ENCODE data around the gene VPS26C.

VPS26C gene

DNA sequence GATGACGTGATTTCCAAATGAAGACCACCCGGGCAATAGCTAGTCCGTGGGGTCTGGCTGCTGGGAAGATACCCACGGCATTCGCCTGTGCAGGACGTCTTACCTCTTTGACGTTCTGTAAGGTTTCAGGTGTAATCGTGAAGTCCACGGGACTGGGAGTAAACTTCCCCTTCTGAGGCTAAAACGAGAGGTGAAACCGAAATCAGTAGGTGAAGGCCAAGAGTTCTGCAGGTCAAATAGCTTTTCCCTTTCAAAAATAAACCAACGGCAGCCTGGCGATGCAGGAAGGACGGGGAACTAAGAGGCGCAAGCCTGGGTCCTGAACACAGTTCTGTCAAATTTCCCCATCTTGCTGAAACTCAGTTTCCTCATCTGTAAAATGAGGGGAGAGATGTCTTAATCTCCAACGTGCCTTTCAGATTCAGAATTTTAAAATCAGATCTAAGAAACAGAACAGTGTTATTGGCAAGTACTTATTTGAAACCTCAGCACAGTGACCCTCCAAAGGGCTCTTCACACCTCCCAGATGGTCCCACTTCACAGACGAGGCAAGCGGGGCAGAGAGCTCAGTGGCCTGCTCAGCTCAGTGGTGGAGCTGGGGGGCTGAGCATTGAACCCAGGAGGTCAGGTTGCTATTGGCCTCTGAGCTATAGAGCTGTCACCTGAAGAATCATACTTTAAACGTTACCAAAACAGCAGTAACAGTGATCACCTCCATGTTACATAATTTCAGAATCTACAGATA, 34.7 kb downstream of the VPS26C start:
- Histone ChIP-seq H3K4me3 (ENCODE audit: low read length) (peak overlapping the region; percentile 6; the same call in 1 of the 2 replicates), H4K20me1 (ENCODE audit: insufficient read depth, low read length) (peaks cover 38% of the 10 kb centered on the region), H3K4me2 (ENCODE audit: low read depth, low read length) (peak overlapping the region; percentile 61), H3K36me3 (replicated peaks; ENCODE audit: insufficient read depth, low read length) (peaks cover 7% of the 10 kb centered on the region), H3K9me2 (replicated peaks; ENCODE audit: insufficient read depth, low read length) (no peaks in the 10 kb centered on the region), H3K27ac (ENCODE audit: low read length) (peak overlapping the region; percentile 25; the same call in 1 of the 2 replicates), H2AFZ (ENCODE audit: low read length) (no peak overlapping the region), H3F3A (ENCODE audit: insufficient read depth, low read length) (peaks cover 16% of the 10 kb centered on the region), H3K27me3 (replicated peaks; ENCODE audit: insufficient read depth, low read length) (no peaks in the 10 kb centered on the region), H3K9me3 (replicated peaks; ENCODE audit: insufficient read depth, low read length) (no peaks in the 10 kb centered on the region), H3K9ac (ENCODE audit: low read length) (no peak overlapping the region), H3K79me2 (ENCODE audit: low read length) (peaks cover 27% of the 10 kb centered on the region), H3K4me1 (ENCODE audit: low read length) (peaks cover 19% of the 10 kb centered on the region)
- TF ChIP-seq EZH2phosphoT487 (IDR thresholded peaks at IDR 0.05; ENCODE audit: low read length) (no peak), EZH2 (optimal IDR thresholded peaks at IDR 0.05; ENCODE audit: low read depth, low read length) (no peak)
- TF ChIP-seq, protein P1, sequence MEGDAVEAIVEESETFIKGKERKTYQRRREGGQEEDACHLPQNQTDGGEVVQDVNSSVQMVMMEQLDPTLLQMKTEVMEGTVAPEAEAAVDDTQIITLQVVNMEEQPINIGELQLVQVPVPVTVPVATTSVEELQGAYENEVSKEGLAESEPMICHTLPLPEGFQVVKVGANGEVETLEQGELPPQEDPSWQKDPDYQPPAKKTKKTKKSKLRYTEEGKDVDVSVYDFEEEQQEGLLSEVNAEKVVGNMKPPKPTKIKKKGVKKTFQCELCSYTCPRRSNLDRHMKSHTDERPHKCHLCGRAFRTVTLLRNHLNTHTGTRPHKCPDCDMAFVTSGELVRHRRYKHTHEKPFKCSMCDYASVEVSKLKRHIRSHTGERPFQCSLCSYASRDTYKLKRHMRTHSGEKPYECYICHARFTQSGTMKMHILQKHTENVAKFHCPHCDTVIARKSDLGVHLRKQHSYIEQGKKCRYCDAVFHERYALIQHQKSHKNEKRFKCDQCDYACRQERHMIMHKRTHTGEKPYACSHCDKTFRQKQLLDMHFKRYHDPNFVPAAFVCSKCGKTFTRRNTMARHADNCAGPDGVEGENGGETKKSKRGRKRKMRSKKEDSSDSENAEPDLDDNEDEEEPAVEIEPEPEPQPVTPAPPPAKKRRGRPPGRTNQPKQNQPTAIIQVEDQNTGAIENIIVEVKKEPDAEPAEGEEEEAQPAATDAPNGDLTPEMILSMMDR (IDR thresholded peaks at IDR 0.05; ENCODE audit: low read length) = no peak
- DNase-seq = peak; percentile 89

DNA sequence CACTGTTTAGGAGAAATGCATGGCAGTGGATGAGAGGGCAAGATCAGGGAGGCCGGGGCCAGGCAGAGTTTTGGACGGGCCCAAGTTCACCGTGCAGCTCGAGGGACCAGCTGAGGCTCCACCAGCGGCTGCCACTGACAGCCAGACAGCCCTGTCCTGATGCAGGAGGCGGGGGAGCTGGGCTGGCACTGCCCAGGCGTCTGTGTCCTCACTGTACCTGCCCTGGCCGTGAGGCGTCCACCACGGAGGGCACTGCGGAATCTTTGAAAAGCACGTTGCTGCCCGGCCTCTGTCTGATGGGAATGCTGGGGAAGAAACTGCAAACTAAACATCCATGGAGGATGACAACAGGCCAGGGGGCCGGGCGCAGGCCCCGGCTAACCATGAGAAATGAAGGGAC, 35.5 kb downstream of the VPS26C start:
- no peak for DNase-seq
- Histone ChIP-seq H3K9me3 (replicated peaks; ENCODE audit: insufficient read depth, low read length) (no peaks in the 10 kb centered on the region), H4K20me1 (ENCODE audit: insufficient read depth, low read length) (peaks cover 38% of the 10 kb centered on the region), H3K27ac (ENCODE audit: low read length) (no peak overlapping the region; the same call in 1 of the 2 replicates), H3K79me2 (ENCODE audit: low read length) (peaks cover 27% of the 10 kb centered on the region), H3K9ac (ENCODE audit: low read length) (no peak overlapping the region), H3K27me3 (replicated peaks; ENCODE audit: insufficient read depth, low read length) (no peaks in the 10 kb centered on the region), H3K36me3 (replicated peaks; ENCODE audit: insufficient read depth, low read length) (peaks cover 9% of the 10 kb centered on the region), H3F3A (ENCODE audit: insufficient read depth, low read length) (peaks cover 16% of the 10 kb centered on the region), H3K4me1 (ENCODE audit: low read length) (peaks cover 19% of the 10 kb centered on the region), H3K9me2 (replicated peaks; ENCODE audit: insufficient read depth, low read length) (no peaks in the 10 kb centered on the region), H2AFZ (ENCODE audit: low read length) (no peak overlapping the region), H3K4me3 (ENCODE audit: low read length) (no peak overlapping the region; the same call in 1 of the 2 replicates), H3K4me2 (ENCODE audit: low read depth, low read length) (peak overlapping the region; percentile 61)
- TF ChIP-seq EZH2 (optimal IDR thresholded peaks at IDR 0.05; ENCODE audit: low read depth, low read length) = no peak
- TF ChIP-seq, protein P1 (IDR thresholded peaks at IDR 0.05; ENCODE audit: low read length) = no peak
- TF ChIP-seq EZH2phosphoT487 (IDR thresholded peaks at IDR 0.05; ENCODE audit: low read length) = no peak

DNA sequence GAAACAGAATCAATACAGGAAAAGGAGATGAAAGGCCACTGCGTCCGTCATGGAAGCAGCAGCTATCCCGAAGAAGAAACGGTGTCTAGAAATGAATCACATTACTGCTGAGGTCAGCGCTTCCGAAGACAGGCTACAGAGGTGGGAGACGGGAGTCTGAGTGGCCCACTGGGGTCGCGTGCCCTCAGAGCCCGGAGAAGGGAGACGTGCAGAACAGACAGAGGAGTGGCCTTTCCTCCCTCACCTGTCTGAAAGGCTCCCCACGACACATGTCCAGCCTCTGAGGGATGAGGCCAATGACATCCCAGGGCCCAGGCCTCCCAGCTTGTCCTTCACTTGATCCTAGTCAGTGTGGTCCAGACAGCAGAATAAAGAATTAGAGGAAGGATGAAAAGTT, 35.9 kb downstream of the VPS26C start:
- Histone ChIP-seq H3K4me2 (ENCODE audit: low read depth, low read length) (no peak overlapping the region), H3K27ac (ENCODE audit: low read length) (no peak overlapping the region), H3K9me3 (replicated peaks; ENCODE audit: insufficient read depth, low read length) (no peaks in the 10 kb centered on the region), H2AFZ (ENCODE audit: low read length) (no peak overlapping the region), H3F3A (ENCODE audit: insufficient read depth, low read length) (peaks cover 16% of the 10 kb centered on the region), H3K4me3 (ENCODE audit: low read length) (no peak overlapping the region), H3K36me3 (replicated peaks; ENCODE audit: insufficient read depth, low read length) (peaks cover 9% of the 10 kb centered on the region), H4K20me1 (ENCODE audit: insufficient read depth, low read length) (peaks cover 38% of the 10 kb centered on the region), H3K27me3 (replicated peaks; ENCODE audit: insufficient read depth, low read length) (no peaks in the 10 kb centered on the region), H3K9me2 (replicated peaks; ENCODE audit: insufficient read depth, low read length) (no peaks in the 10 kb centered on the region), H3K4me1 (ENCODE audit: low read length) (peaks cover 19% of the 10 kb centered on the region), H3K79me2 (ENCODE audit: low read length) (peaks cover 27% of the 10 kb centered on the region), H3K9ac (ENCODE audit: low read length) (no peak overlapping the region)
- no peak for DNase-seq
- TF ChIP-seq EZH2phosphoT487 (IDR thresholded peaks at IDR 0.05; ENCODE audit: low read length) = no peak
- TF ChIP-seq EZH2 (optimal IDR thresholded peaks at IDR 0.05; ENCODE audit: low read depth, low read length) = no peak
- TF ChIP-seq, protein P1 (IDR thresholded peaks at IDR 0.05; ENCODE audit: low read length) = no peak
